Liver (tissue), 3 donors: Measurements from ENCODE around the gene PRKCH.

Experiments used
- CTCF ChIP-seq: fragments of 150-350 bp; IDR thresholded peaks from 2 replicates; pipeline ENCODE4 v1.5.1; 2017; ENCODE audit warnings: improper control_type of control experiment, low read depth, low read length; ENCODE audit not compliant: missing input control
- JUND ChIP-seq, 2 donors: IDR thresholded peaks; 2 replicates each; pipeline ENCODE4 v1.6.1; 2016; ENCODE audit warnings: antibody characterized with exemption in 2 of 2
- RAD21 ChIP-seq, 2 donors: IDR thresholded peaks; 2 replicates each; pipeline ENCODE4 v1.6.1; 2016; ENCODE audit warnings: antibody characterized with exemption in 2 of 2, mild to moderate bottlenecking in 2 of 2
- SP1 ChIP-seq: IDR thresholded peaks from 2 replicates; pipeline ENCODE4 v1.6.1; 2018; ENCODE audit warnings: antibody characterized with exemption, mild to moderate bottlenecking
- YY1 ChIP-seq: IDR thresholded peaks from 2 replicates; pipeline ENCODE4 v1.6.1; 2016; ENCODE audit warnings: antibody characterized with exemption, mild to moderate bottlenecking
- TF ChIP-seq, protein P1 (sequence below): IDR thresholded peaks from 2 replicates; pipeline ENCODE4 v1.6.1; 2016; ENCODE audit warnings: antibody characterized with exemption
- donor health status: healthy.
- donor health status: healthy.

DNA sequence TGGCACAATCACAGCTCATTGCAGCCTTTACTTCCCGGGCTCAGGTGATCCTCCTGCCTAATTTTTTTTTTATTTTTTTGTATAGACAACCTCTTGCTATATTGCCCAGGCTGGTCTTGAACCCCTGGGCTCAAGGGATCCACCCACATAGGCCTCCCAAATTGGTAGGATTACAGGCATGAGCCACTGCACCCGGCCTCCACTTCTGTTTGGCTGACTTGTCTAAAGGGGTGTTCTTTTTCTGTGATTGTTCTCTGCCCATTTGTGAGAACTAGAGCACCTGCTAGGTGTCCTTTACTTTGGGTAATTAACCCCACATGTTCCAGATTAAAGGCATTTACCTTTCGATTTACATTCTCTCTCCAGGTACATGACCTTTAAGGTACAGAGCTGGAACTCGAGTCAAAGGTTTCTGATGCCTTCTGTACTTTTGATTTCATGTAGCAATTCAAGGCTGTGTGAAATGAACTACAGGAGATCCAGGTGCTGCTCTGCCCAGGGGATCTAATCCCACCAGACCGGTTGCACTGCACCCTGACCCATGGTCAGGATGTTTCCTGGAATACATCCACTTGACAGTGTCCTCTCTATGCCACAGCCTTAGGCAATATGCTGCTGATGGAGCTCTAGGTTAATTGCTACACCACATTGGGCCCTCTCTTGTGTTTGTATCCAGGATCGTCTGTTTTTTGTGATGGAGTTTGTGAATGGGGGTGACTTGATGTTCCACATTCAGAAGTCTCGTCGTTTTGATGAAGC, 163.6 kb downstream of the PRKCH start:
- TF ChIP-seq JUND (IDR thresholded peaks at IDR 0.05) (no peak), CTCF (no peak), SP1 (no peak), RAD21 (IDR thresholded peaks at IDR 0.05) (no peak), YY1 (no peak)
- TF ChIP-seq, protein P1, sequence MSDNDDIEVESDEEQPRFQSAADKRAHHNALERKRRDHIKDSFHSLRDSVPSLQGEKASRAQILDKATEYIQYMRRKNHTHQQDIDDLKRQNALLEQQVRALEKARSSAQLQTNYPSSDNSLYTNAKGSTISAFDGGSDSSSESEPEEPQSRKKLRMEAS = no peak
